C4-2B (cell line): Measurements from ENCODE around the gene IZUMO4.

Experiments used
- ZFX ChIP-seq: fragments of 450-650 bp; IDR thresholded peaks from 2 replicates; pipeline ENCODE4 v1.6.1; 2017
- TF ChIP-seq, protein P1 (sequence below): fragments of 450-650 bp; conservative IDR thresholded peaks from 2 replicates; pipeline ENCODE4 v1.5.1; 2017; ENCODE audit warnings: mild to moderate bottlenecking

DNA sequence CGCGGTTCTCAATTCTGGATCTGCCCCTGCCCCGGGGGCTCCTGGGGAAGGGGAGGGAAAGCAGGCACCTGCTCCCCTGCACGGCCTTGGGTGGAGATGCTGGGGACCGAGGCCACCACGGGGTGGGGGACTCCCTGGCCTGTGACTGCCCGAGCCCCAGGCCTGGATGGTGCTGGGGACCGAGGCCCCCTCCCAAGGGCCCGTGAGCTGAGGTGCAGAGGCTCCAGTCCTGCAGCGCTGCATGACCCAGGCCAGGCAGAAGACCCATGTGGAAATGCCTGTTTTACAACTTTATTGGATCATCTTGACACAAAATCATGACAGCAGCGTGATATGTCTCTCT, 4.0 kb downstream of the IZUMO4 start:
- TF ChIP-seq, protein P1, sequence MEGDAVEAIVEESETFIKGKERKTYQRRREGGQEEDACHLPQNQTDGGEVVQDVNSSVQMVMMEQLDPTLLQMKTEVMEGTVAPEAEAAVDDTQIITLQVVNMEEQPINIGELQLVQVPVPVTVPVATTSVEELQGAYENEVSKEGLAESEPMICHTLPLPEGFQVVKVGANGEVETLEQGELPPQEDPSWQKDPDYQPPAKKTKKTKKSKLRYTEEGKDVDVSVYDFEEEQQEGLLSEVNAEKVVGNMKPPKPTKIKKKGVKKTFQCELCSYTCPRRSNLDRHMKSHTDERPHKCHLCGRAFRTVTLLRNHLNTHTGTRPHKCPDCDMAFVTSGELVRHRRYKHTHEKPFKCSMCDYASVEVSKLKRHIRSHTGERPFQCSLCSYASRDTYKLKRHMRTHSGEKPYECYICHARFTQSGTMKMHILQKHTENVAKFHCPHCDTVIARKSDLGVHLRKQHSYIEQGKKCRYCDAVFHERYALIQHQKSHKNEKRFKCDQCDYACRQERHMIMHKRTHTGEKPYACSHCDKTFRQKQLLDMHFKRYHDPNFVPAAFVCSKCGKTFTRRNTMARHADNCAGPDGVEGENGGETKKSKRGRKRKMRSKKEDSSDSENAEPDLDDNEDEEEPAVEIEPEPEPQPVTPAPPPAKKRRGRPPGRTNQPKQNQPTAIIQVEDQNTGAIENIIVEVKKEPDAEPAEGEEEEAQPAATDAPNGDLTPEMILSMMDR, result no peak
- no peak for TF ChIP-seq ZFX
